Neural cell (in vitro differentiated cells): ENCODE results near the gene ZSWIM6. TPM values are rescaled to one million over a fixed set of nuclear protein-coding genes. Genes with fewer than 3 reads are reported as not detected.

Source experiments
- H2AFZ ChIP-seq: fragments of 200-600, 300-800 bp; sonication (generic), shearing (Covaris generic); 2 replicates; pipeline ENCODE4 v1.6.0; 2014; ENCODE audit warnings: low read depth, mild to moderate bottlenecking, antibody characterized with exemption, low read length, moderate library complexity
- H3F3A ChIP-seq: fragments of 200-600 bp; shearing (Covaris generic); 2 replicates; pipeline ENCODE4 v1.6.1; 2016; ENCODE audit warnings: mild to moderate bottlenecking, moderate library complexity, mixed read lengths, antibody characterized with exemption, low read length; ENCODE audit not compliant: insufficient read depth, poor library complexity, severe bottlenecking
- H3K27ac ChIP-seq: fragments of 200-600, 300-800 bp; sonication (generic), shearing (Covaris generic); 2 replicates; pipeline ENCODE4 v1.5.1; 2014; ENCODE audit warnings: mild to moderate bottlenecking, low read length, moderate library complexity
- H3K27me3 ChIP-seq: fragments of 300-800, 200-600 bp; sonication (generic), shearing (Covaris generic); 2 replicates; pipeline ENCODE4 v1.6.0; 2014; ENCODE audit warnings: mild to moderate bottlenecking, low read depth, low read length, moderate library complexity; ENCODE audit not compliant: insufficient read depth
- H3K36me3 ChIP-seq: fragments of 300-800, 200-600 bp; sonication (generic), shearing (Covaris generic); 2 replicates; pipeline ENCODE4 v1.5.1; 2014; ENCODE audit warnings: mild to moderate bottlenecking, antibody characterized with exemption, low read length, moderate library complexity; ENCODE audit not compliant: insufficient read depth
- H3K4me2 ChIP-seq: fragments of 300-800, 200-600 bp; sonication (generic), shearing (Covaris generic); 2 replicates; pipeline ENCODE4 v1.6.0; 2014; ENCODE audit warnings: mild to moderate bottlenecking, low read length
- H3K4me3 ChIP-seq: fragments of 300-800, 200-600 bp; sonication (generic), shearing (Covaris generic); 2 replicates; pipeline ENCODE4 v1.5.1; 2014; ENCODE audit warnings: mild to moderate bottlenecking, low read length, moderate library complexity
- H3K79me2 ChIP-seq: fragments of 200-600 bp; shearing (Covaris generic); replicated peaks from 2 replicates; pipeline ENCODE4 v1.6.0; 2014; ENCODE audit warnings: mild to moderate bottlenecking, low read length, moderate library complexity; ENCODE audit not compliant: insufficient read depth
- H3K9ac ChIP-seq: fragments of 300-800, 200-600 bp; sonication (generic), shearing (Covaris generic); 2 replicates; pipeline ENCODE4 v1.6.1; 2016; ENCODE audit warnings: mild to moderate bottlenecking, low read length, mixed read lengths
- H3K9me2 ChIP-seq: fragments of 200-600 bp; shearing (Covaris generic); 2 replicates; pipeline ENCODE4 v1.6.1; 2016; ENCODE audit warnings: mild to moderate bottlenecking, low read length, mixed read lengths; ENCODE audit not compliant: insufficient read depth
- H3K9me3 ChIP-seq: fragments of 200-600, 300-800 bp; sonication (generic), shearing (Covaris generic); 2 replicates; pipeline ENCODE4 v1.6.1; 2016; ENCODE audit warnings: mild to moderate bottlenecking, mixed run types, low read length, moderate library complexity, mixed read lengths
- H4K20me1 ChIP-seq: fragments of 200-600 bp; shearing (Covaris generic); 2 replicates; pipeline ENCODE4 v1.6.1; 2016; ENCODE audit warnings: mild to moderate bottlenecking, mixed run types; ENCODE audit not compliant: insufficient read depth
- EP300 ChIP-seq: fragments of 450-650 bp; conservative IDR thresholded peaks from 2 replicates; pipeline ENCODE4 v1.6.1; 2014; ENCODE audit warnings: antibody characterized with exemption, mild to moderate bottlenecking, moderate library complexity; ENCODE audit not compliant: poor library complexity, severe bottlenecking
- EZH2 ChIP-seq: fragments of 200-600, 300-800 bp; shearing (Covaris generic), sonication (generic); IDR thresholded peaks from 2 replicates; pipeline ENCODE4 v1.6.1; 2014; ENCODE audit warnings: antibody characterized with exemption, low read length, borderline replicate concordance, mild to moderate bottlenecking; ENCODE audit not compliant: insufficient read depth, poor library complexity, severe bottlenecking
- MXI1 ChIP-seq: fragments of 450-650 bp; conservative IDR thresholded peaks from 2 replicates; pipeline ENCODE4 v1.6.1; 2014; ENCODE audit warnings: antibody characterized with exemption, mild to moderate bottlenecking; ENCODE audit not compliant: poor library complexity, severe bottlenecking
- POLR2AphosphoS5 ChIP-seq: IDR thresholded peaks from 2 replicates; pipeline ENCODE4 v1.6.1; 2012
- RAD21 ChIP-seq: fragments of 450-650 bp; conservative IDR thresholded peaks from 2 replicates; pipeline ENCODE4 v1.6.1; 2014; ENCODE audit warnings: antibody characterized with exemption, mild to moderate bottlenecking, moderate library complexity
- SMC3 ChIP-seq: fragments of 450-650 bp; conservative IDR thresholded peaks from 2 replicates; pipeline ENCODE4 v1.6.1; 2014; ENCODE audit warnings: antibody characterized with exemption, mild to moderate bottlenecking, moderate library complexity; ENCODE audit not compliant: poor library complexity
- TAF1 ChIP-seq: IDR thresholded peaks from 2 replicates; pipeline ENCODE4 v1.6.1; 2012; ENCODE audit warnings: low read depth
- polyA plus RNA-seq: library from polyadenylated mRNA; depleted of rRNA; stranded (reverse); fragments of >200 nt; gene quantifications from 2 replicates; pipeline ENCODE4 v1.2.3, GENCODE V29; 2014
- TF ChIP-seq, protein P1 (sequence below): IDR thresholded peaks from 2 replicates; pipeline ENCODE4 v1.6.1; 2012; ENCODE audit warnings: borderline replicate concordance
- TF ChIP-seq, protein P2 (sequence below): fragments of 450-650 bp; IDR thresholded peaks from 2 replicates; pipeline ENCODE4 v1.5.1; 2014; ENCODE audit warnings: antibody characterized with exemption, mild to moderate bottlenecking, moderate library complexity; ENCODE audit not compliant: poor library complexity, severe bottlenecking

Gene ZSWIM6
- polyA plus RNA-seq, 1 donor from 2014 or later = 43.6 TPM

DNA sequence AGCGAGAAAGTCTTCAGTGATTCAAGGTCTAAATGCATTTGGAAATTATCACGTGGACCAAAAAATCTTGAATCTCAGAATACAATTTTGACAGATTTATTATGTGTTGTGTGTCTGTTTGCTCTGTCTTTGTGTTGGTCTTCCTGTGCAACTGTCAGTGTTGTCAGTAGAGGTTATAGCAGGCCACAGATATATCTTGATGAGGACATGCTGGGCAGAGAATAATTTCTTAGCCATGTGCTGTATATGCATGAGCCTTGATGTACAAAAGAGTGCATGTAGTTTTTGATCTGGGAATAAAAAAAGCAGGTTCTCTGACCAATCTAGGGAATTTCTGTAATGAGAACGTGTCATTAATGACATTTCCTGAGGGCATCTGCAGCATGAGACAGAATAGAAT, 57.6 kb downstream of the ZSWIM6 start:
- Histone ChIP-seq H3F3A (peaks cover 3% of the 10 kb centered on the region), H3K9me2 (no peaks in the 10 kb centered on the region), H3K9ac (peak overlapping the region; percentile 2), H3K79me2 (peaks cover 90% of the 10 kb centered on the region), H3K27ac (peak overlapping the region; percentile 39), H2AFZ (no peak overlapping the region), H3K36me3 (peaks cover 8% of the 10 kb centered on the region), H3K4me3 (peak overlapping the region; percentile 30), H3K27me3 (no peaks in the 10 kb centered on the region), H4K20me1 (peaks cover 10% of the 10 kb centered on the region), H3K9me3 (no peaks in the 10 kb centered on the region), H3K4me2 (peak overlapping the region; percentile 44)
- TF ChIP-seq MXI1 (no peak), EZH2 (no peak), POLR2AphosphoS5 (no peak), SMC3 (no peak), EP300 (no peak), TAF1 (no peak), RAD21 (no peak)
- TF ChIP-seq, protein P1, sequence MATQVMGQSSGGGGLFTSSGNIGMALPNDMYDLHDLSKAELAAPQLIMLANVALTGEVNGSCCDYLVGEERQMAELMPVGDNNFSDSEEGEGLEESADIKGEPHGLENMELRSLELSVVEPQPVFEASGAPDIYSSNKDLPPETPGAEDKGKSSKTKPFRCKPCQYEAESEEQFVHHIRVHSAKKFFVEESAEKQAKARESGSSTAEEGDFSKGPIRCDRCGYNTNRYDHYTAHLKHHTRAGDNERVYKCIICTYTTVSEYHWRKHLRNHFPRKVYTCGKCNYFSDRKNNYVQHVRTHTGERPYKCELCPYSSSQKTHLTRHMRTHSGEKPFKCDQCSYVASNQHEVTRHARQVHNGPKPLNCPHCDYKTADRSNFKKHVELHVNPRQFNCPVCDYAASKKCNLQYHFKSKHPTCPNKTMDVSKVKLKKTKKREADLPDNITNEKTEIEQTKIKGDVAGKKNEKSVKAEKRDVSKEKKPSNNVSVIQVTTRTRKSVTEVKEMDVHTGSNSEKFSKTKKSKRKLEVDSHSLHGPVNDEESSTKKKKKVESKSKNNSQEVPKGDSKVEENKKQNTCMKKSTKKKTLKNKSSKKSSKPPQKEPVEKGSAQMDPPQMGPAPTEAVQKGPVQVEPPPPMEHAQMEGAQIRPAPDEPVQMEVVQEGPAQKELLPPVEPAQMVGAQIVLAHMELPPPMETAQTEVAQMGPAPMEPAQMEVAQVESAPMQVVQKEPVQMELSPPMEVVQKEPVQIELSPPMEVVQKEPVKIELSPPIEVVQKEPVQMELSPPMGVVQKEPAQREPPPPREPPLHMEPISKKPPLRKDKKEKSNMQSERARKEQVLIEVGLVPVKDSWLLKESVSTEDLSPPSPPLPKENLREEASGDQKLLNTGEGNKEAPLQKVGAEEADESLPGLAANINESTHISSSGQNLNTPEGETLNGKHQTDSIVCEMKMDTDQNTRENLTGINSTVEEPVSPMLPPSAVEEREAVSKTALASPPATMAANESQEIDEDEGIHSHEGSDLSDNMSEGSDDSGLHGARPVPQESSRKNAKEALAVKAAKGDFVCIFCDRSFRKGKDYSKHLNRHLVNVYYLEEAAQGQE = no peak
- TF ChIP-seq, protein P2, sequence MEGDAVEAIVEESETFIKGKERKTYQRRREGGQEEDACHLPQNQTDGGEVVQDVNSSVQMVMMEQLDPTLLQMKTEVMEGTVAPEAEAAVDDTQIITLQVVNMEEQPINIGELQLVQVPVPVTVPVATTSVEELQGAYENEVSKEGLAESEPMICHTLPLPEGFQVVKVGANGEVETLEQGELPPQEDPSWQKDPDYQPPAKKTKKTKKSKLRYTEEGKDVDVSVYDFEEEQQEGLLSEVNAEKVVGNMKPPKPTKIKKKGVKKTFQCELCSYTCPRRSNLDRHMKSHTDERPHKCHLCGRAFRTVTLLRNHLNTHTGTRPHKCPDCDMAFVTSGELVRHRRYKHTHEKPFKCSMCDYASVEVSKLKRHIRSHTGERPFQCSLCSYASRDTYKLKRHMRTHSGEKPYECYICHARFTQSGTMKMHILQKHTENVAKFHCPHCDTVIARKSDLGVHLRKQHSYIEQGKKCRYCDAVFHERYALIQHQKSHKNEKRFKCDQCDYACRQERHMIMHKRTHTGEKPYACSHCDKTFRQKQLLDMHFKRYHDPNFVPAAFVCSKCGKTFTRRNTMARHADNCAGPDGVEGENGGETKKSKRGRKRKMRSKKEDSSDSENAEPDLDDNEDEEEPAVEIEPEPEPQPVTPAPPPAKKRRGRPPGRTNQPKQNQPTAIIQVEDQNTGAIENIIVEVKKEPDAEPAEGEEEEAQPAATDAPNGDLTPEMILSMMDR = no peak

DNA sequence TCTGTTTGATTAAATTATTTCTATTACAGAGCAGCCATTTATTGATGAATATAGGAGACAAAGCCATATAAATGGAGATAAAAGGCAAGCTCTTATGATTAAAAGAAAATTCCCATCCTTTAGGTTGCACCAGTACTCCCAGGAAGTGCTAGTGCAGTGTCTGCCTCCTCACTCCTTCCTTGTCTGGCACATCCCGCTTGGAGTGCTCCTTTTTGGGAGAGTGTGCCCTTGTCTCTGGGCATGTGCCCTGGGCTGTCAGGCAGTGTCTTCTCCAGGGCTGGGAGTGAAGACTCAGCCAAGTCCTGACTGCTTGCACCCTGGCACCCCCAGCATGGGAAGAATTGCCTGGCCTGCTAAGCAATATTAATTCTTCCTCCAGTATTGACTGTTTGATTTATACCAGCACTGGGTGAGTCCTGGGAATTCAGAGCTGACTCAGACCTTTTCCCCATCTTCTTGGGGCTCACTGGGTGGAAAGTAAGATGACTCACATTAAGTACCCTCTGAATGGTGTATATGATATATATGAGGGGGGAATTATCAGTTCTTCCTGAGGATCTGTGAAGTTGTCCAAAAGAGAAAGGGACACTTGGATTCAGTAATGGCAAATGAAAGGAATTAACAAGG, 62.1 kb downstream of the ZSWIM6 start:
- Histone ChIP-seq H3K4me2 (no peak overlapping the region), H4K20me1 (no peaks in the 10 kb centered on the region), H3K27me3 (no peaks in the 10 kb centered on the region), H2AFZ (no peak overlapping the region), H3K4me3 (no peak overlapping the region), H3K9me3 (no peaks in the 10 kb centered on the region), H3K79me2 (peaks cover 91% of the 10 kb centered on the region), H3K9ac (no peak overlapping the region), H3K27ac (no peak overlapping the region), H3K9me2 (no peaks in the 10 kb centered on the region), H3K36me3 (peaks cover 8% of the 10 kb centered on the region), H3F3A (peaks cover 3% of the 10 kb centered on the region)
- TF ChIP-seq, protein P1 = no peak
- no peak for TF ChIP-seq SMC3
- TF ChIP-seq RAD21 = no peak
- TF ChIP-seq, protein P2 = no peak
- no peak for TF ChIP-seq TAF1
- TF ChIP-seq MXI1 = no peak
- TF ChIP-seq EZH2 = no peak
- no peak for TF ChIP-seq EP300
- no peak for TF ChIP-seq POLR2AphosphoS5
